Activated T-cell treated with anti-CD3 and anti-CD28 coated beads, Interleukin-2, amount 50 U/mL, for 72 hours (primary cell): ENCODE results near the gene NUP155. TPM values are rescaled to one million over a fixed set of nuclear protein-coding genes. Genes with fewer than 3 reads are reported as not detected.

ENCODE experiments used
- ATAC-seq, 2 donors: fragments of 150-1000 bp; cut with Tn5 transposase; replicated peaks in 1 of 2; 2 replicates each; pipeline ENCODE4 v1.10.0; 2021; ENCODE audit warnings: moderate library complexity in 2 of 2, mild to moderate bottlenecking in 1 of 2
- DNase-seq, 2 donors: peaks; one replicate each; pipeline ENCODE4 v3.0.0; 2021 to 2022; ENCODE audit warnings: mixed read lengths in 1 of 2
- H3K27ac Mint-ChIP-seq: one replicate; pipeline ENCODE4 v1.8.0; 2022; ENCODE audit warnings: mild to moderate bottlenecking, moderate library complexity, mixed read lengths
- H3K27me3 Mint-ChIP-seq: one replicate; pipeline ENCODE4 v1.8.0; 2022; ENCODE audit warnings: low read depth, mixed read lengths
- H3K36me3 Mint-ChIP-seq, 2 donors: one replicate each; pipeline ENCODE4 v1.8.0; 2022; ENCODE audit warnings: mixed read lengths in 2 of 2, mild to moderate bottlenecking in 1 of 2; ENCODE audit not compliant: insufficient read depth in 2 of 2
- H3K4me1 Mint-ChIP-seq: one replicate; pipeline ENCODE4 v1.8.0; 2022; ENCODE audit warnings: low read depth, mixed read lengths
- H3K4me3 Mint-ChIP-seq, 2 donors: one replicate each; pipeline ENCODE4 v1.8.0; 2022; ENCODE audit warnings: mild to moderate bottlenecking in 2 of 2, mixed read lengths in 2 of 2, moderate library complexity in 2 of 2
- H3K9me3 Mint-ChIP-seq, 2 donors: one replicate each; pipeline ENCODE4 v1.8.0; 2022; ENCODE audit warnings: mixed read lengths in 2 of 2
- total RNA-seq, 2 donors: library from RNA; stranded (reverse); gene quantifications; one replicate each; pipeline ENCODE4 v1.2.3, GENCODE V29; 2022

The NUP155 gene
- total RNA-seq, 2 donors from 2014 or later, result 41.8 to 48.9 TPM

GRCh38 chr5:37255774-37256358 lies 115.0 kb downstream of the NUP155 start:
- ATAC-seq (no peak), DNase-seq (no peak)
- peaks cover under 1 to 3% of the 10 kb centered on the region in 2 donors for H3K9me3 Mint-ChIP-seq
- no peak overlapping the region for H3K27ac Mint-ChIP-seq
- peaks cover 0 to 3% of the 10 kb centered on the region in 2 donors for H3K36me3 Mint-ChIP-seq
- H3K4me1 Mint-ChIP-seq, result peaks cover 4% of the 10 kb centered on the region
- H3K4me3 Mint-ChIP-seq, result no peak overlapping the region
- no peaks in the 10 kb centered on the region for H3K27me3 Mint-ChIP-seq

GRCh38 chr5:37254581-37254980 lies 116.3 kb downstream of the NUP155 start:
- Mint-ChIP-seq H3K27me3 (no peaks in the 10 kb centered on the region), H3K4me3 (no peak overlapping the region), H3K36me3 (peaks cover 0 to 3% of the 10 kb centered on the region in 2 donors), H3K4me1 (peaks cover 7% of the 10 kb centered on the region), H3K9me3 (peaks cover 0 to 3% of the 10 kb centered on the region in 2 donors), H3K27ac (no peak overlapping the region)
- ATAC-seq (no peak), DNase-seq (no peak)

- Mint-ChIP-seq H3K9me3 (no peaks in the 10 kb centered on the region), H3K27me3 (no peaks in the 10 kb centered on the region), H3K27ac (no peak overlapping the region), H3K36me3 (no peaks in the 10 kb centered on the region), H3K4me3 (no peak overlapping the region), H3K4me1 (peaks cover 8% of the 10 kb centered on the region)
- ATAC-seq (no peak), DNase-seq (no peak)
Observed at GRCh38 chr5:37251665-37252064, 119.2 kb downstream of the NUP155 start.

DNA sequence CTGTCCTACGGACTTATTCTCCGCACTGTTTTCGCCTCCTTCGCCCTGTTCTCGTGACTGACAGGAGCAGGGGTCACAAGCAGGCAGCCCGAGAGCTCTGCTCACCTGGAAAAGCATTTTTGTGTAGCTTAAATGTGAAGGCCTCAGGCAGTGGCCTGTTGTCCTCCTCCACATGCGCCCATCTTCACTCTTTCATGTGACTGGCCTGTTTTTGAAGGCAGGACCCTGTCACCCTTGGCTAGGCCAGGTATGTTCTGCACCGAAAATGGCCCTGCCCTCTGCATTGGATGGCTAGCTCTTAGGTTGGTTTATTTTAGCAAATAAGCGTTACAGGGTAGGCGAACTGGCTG lies 121.1 kb downstream of the NUP155 start:
- Mint-ChIP-seq H3K4me1 (peaks cover 8% of the 10 kb centered on the region), H3K27ac (peak overlapping the region; percentile 50), H3K4me3 (peak overlapping the region; percentile 86 to 92), H3K36me3 (no peaks in the 10 kb centered on the region), H3K9me3 (no peaks in the 10 kb centered on the region), H3K27me3 (no peaks in the 10 kb centered on the region)
- ATAC-seq (no peak), DNase-seq (no peak)

GRCh38 chr5:37248970-37249814 lies 121.7 kb downstream of the NUP155 start, which contains the start of gene CPLANE1:
CPLANE1 (minus strand) TSS chr5:37249376; CDS start chr5:37247698, 1,678 bp downstream.
- ATAC-seq, result peak; percentile 89 to 91
- no peaks in the 10 kb centered on the region for H3K36me3 Mint-ChIP-seq
- H3K4me3 Mint-ChIP-seq, result peak within 1 kb of the TSS; percentile 87 to 92
- DNase-seq, result peak; percentile 70 to 71
- peak within 1 kb of the TSS; percentile 57 for H3K27ac Mint-ChIP-seq
- H3K4me1 Mint-ChIP-seq, result peaks cover 8% of the 10 kb centered on the region
- H3K27me3 Mint-ChIP-seq, result no peaks in the 10 kb centered on the region
- H3K9me3 Mint-ChIP-seq, result no peaks in the 10 kb centered on the region

GRCh38 chr5:37248421-37248969 lies 122.4 kb downstream of the NUP155 start:
- no peaks in the 10 kb centered on the region for H3K9me3 Mint-ChIP-seq
- no peak for ATAC-seq
- no peaks in the 10 kb centered on the region for H3K27me3 Mint-ChIP-seq
- peak overlapping the region; percentile 57 for H3K27ac Mint-ChIP-seq
- H3K4me3 Mint-ChIP-seq, result peak overlapping the region; percentile 80 to 87
- H3K4me1 Mint-ChIP-seq, result peaks cover 8% of the 10 kb centered on the region
- H3K36me3 Mint-ChIP-seq, result no peaks in the 10 kb centered on the region
- DNase-seq, result peak in 1 of 2 donors; percentile 9

DNA sequence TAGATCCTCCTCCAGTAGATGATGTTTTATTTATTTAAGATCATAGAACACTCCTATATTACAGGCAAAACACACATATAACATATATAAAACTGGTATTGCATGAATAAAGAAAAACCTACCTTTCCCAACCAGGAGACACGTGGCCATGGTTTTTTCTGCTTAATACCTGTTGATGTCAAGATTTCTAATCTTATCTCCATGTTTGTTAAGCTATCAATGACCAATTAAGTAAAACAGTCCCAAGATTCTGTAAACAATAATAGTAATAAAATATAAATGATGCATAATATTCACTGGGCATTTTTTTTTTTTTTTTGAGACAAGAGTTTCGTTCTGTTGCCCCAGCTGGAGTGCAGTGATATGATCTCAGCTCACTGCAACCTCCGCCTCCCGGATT lies 123.4 kb downstream of the NUP155 start:
- Mint-ChIP-seq H3K27ac (no peak overlapping the region), H3K27me3 (no peaks in the 10 kb centered on the region), H3K4me3 (peak overlapping the region; percentile 37 to 80), H3K9me3 (no peaks in the 10 kb centered on the region), H3K36me3 (no peaks in the 10 kb centered on the region), H3K4me1 (peaks cover 8% of the 10 kb centered on the region)
- no peak for ATAC-seq
- no peak for DNase-seq

GRCh38 chr5:37247036-37247435 lies 123.9 kb downstream of the NUP155 start:
- no peak overlapping the region for H3K27ac Mint-ChIP-seq
- H3K9me3 Mint-ChIP-seq, result no peaks in the 10 kb centered on the region
- DNase-seq (no peak), ATAC-seq (no peak)
- H3K36me3 Mint-ChIP-seq, result no peaks in the 10 kb centered on the region
- no peaks in the 10 kb centered on the region for H3K27me3 Mint-ChIP-seq
- peaks cover 5% of the 10 kb centered on the region for H3K4me1 Mint-ChIP-seq
- H3K4me3 Mint-ChIP-seq, result no peak overlapping the region

Other genes with a start within 250 kb of the NUP155 start
- 1 to 10 TPM; 5.9 to 9.0 TPM for gene CPLANE1, start 121.7 kb downstream of the NUP155 start, total RNA-seq
- gene WDR70, start 8.2 kb upstream of the NUP155 start, total RNA-seq, result 10 to 100 TPM; 39.0 to 44.0 TPM